MCF 10A (cell line): ENCODE results near the gene MTERF1. TPM values are rescaled to one million over a fixed set of nuclear protein-coding genes. Genes with fewer than 3 reads are reported as not detected.

Source experiments
- BruUV-seq: library from RNA; stranded (reverse); fragments of 400-500 nt; replicated peaks from 2 replicates; lab custom pipeline; 2021; lab: Mats Ljungman, UMichigan
- CTCF ChIA-PET: fragments of 300-600 bp; sonication (Branson Sonifier 250); formaldehyde crosslinking; extraction: SDS; loops from one replicate; lab custom pipeline; 2021; ENCODE audit warnings: antibody characterized with exemption, inconsistent platforms; lab: Yijun Ruan, JAX
- POLR2A ChIA-PET: fragments of 300-600, 350-650 bp; sonication (Branson Sonifier 250); formaldehyde crosslinking; extraction: SDS; loops from one replicate; lab custom pipeline; 2020; ENCODE audit warnings: antibody characterized with exemption, inconsistent platforms; lab: Yijun Ruan, JAX
- DNase-seq: peaks from one replicate; pipeline ENCODE4 v3.0.0-alpha.2; 2018; ENCODE audit not compliant: unreplicated experiment
- H3K27ac Mint-ChIP-seq: one replicate; pipeline ENCODE4 v1.8.0; 2022; ENCODE audit warnings: mild to moderate bottlenecking, low read depth, mixed read lengths; ENCODE audit not compliant: unreplicated experiment
- H3K27me3 Mint-ChIP-seq: one replicate; pipeline ENCODE4 v1.8.0; 2022; ENCODE audit warnings: mixed read lengths; ENCODE audit not compliant: insufficient read depth, unreplicated experiment
- H3K36me3 Mint-ChIP-seq: one replicate; pipeline ENCODE4 v1.8.0; 2022; ENCODE audit warnings: mild to moderate bottlenecking, moderate library complexity, mixed read lengths; ENCODE audit not compliant: insufficient read depth, unreplicated experiment
- H3K4me1 Mint-ChIP-seq: one replicate; pipeline ENCODE4 v1.8.0; 2022; ENCODE audit warnings: mixed read lengths; ENCODE audit not compliant: insufficient read depth, unreplicated experiment
- H3K4me3 Mint-ChIP-seq: one replicate; pipeline ENCODE4 v1.8.0; 2022; ENCODE audit warnings: mild to moderate bottlenecking, moderate library complexity, mixed read lengths; ENCODE audit not compliant: unreplicated experiment
- H3K9me3 Mint-ChIP-seq: one replicate; pipeline ENCODE4 v1.8.0; 2022; ENCODE audit warnings: mixed read lengths; ENCODE audit not compliant: unreplicated experiment
- intact Hi-C: fragments of 100-400 bp; cut with micrococcal nuclease; formaldehyde crosslinking; loops from 2 replicates; pipeline ENCODE4 v1.14.1; 2022
- total RNA-seq: library from RNA; stranded (reverse); gene quantifications from 2 replicates; pipeline ENCODE4 v1.2.3, GENCODE V29; 2022
- TF ChIP-seq, protein P1 (sequence below): fragments of 200-600 bp; IDR thresholded peaks from one replicate; pipeline ENCODE4 v1.8.0; 2022; ENCODE audit warnings: antibody characterized with exemption, mild to moderate bottlenecking; ENCODE audit not compliant: unreplicated experiment

MTERF1 gene
- total RNA-seq, 1 experiment from 2014 or later, result 12.9 TPM

DNA sequence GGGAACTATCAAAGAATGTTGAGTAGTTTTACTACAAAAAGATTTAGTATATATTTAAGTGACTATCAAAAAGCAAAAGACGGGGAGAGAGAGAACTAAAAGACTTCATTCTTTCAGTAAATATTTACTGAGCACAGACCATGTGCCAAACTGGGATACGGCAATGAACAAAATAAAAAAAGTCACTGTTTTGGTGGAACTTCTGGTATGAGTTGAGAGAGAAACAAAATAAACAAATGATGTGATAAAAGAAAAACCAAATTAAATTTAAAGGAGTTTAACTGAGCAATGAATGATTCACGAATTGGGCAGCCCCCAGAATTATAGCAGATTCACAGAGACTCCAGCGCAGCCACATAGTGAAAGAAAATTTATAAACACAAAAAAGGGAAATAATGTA is 42.4 kb upstream of the MTERF1 start:
- no peak for DNase-seq
- Mint-ChIP-seq H3K9me3 (no peaks in the 10 kb centered on the region), H3K27ac (no peak overlapping the region), H3K36me3 (no peaks in the 10 kb centered on the region), H3K27me3 (peaks cover 32% of the 10 kb centered on the region), H3K4me1 (no peaks in the 10 kb centered on the region), H3K4me3 (no peak overlapping the region)
- intact Hi-C loops, result no loop called here
- no TSS peak for BruUV-seq
- TF ChIP-seq, protein P1, sequence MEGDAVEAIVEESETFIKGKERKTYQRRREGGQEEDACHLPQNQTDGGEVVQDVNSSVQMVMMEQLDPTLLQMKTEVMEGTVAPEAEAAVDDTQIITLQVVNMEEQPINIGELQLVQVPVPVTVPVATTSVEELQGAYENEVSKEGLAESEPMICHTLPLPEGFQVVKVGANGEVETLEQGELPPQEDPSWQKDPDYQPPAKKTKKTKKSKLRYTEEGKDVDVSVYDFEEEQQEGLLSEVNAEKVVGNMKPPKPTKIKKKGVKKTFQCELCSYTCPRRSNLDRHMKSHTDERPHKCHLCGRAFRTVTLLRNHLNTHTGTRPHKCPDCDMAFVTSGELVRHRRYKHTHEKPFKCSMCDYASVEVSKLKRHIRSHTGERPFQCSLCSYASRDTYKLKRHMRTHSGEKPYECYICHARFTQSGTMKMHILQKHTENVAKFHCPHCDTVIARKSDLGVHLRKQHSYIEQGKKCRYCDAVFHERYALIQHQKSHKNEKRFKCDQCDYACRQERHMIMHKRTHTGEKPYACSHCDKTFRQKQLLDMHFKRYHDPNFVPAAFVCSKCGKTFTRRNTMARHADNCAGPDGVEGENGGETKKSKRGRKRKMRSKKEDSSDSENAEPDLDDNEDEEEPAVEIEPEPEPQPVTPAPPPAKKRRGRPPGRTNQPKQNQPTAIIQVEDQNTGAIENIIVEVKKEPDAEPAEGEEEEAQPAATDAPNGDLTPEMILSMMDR, result no peak
- ChIA-PET POLR2A (interaction anchor here (0.7 to 1.3 kb wide), 2 partner anchors 10 to 17 kb away, joined by 3 read pairs; partner anchors contain the start of gene AKAP9), CTCF (interaction anchor here (1.2 kb wide), 1 partner anchor 43 kb away, joined by 4 read pairs; the partner anchor contains the start of gene MTERF1)

GRCh38 chr7:91918356-91918755 is 37.9 kb upstream of the MTERF1 start:
- Mint-ChIP-seq H3K27me3 (no peaks in the 10 kb centered on the region), H3K36me3 (no peaks in the 10 kb centered on the region), H3K4me3 (no peak overlapping the region), H3K9me3 (no peaks in the 10 kb centered on the region), H3K27ac (no peak overlapping the region), H3K4me1 (no peaks in the 10 kb centered on the region)
- intact Hi-C loops, result no loop called here
- POLR2A ChIA-PET, result no interaction called here
- no TSS peak for BruUV-seq
- CTCF ChIA-PET, result no interaction called here
- no peak for DNase-seq
- TF ChIP-seq, protein P1, result no peak

GRCh38 chr7:91916051-91916440 is 35.5 kb upstream of the MTERF1 start:
- Mint-ChIP-seq H3K36me3 (no peaks in the 10 kb centered on the region), H3K27me3 (no peaks in the 10 kb centered on the region), H3K9me3 (no peaks in the 10 kb centered on the region), H3K4me1 (no peaks in the 10 kb centered on the region), H3K27ac (no peak overlapping the region), H3K4me3 (no peak overlapping the region)
- CTCF ChIA-PET, result interaction anchor here (0.7 kb wide), 1 partner anchor 218 kb away, joined by 3 read pairs; the partner anchor contains the start of gene CYP51A1
- intact Hi-C loops, result no loop called here
- DNase-seq, result no peak
- no TSS peak for BruUV-seq
- POLR2A ChIA-PET, result no interaction called here
- TF ChIP-seq, protein P1, result no peak

- POLR2A ChIA-PET, result interaction anchor here (0.6 kb wide), 1 partner anchor 37 kb away, joined by 3 read pairs; no protein-coding TSS in a partner anchor
- no peak overlapping the region for H3K4me3 Mint-ChIP-seq
- H3K4me1 Mint-ChIP-seq, result no peaks in the 10 kb centered on the region
- H3K36me3 Mint-ChIP-seq, result no peaks in the 10 kb centered on the region
- no peaks in the 10 kb centered on the region for H3K9me3 Mint-ChIP-seq
- CTCF ChIA-PET, result interaction anchor here (0.7 to 1.0 kb wide), 2 partner anchors 12 to 50 kb away, joined by 4 to 5 read pairs; no protein-coding TSS in a partner anchor
- no peak overlapping the region for H3K27ac Mint-ChIP-seq
- intact Hi-C loops, result no loop called here
- BruUV-seq, result no TSS peak
- no peak for DNase-seq
- TF ChIP-seq, protein P1, result no peak
- H3K27me3 Mint-ChIP-seq, result no peaks in the 10 kb centered on the region
These were observed 35.0 kb upstream of the MTERF1 start for GRCh38 chr7:91915401-91916050.
